DOHH2 (cell line): ENCODE data around the gene IFT122.

Experiments used
- CTCF ChIP-seq: fragments of 200-600 bp; sonication (generic); IDR thresholded peaks from one replicate; pipeline ENCODE4 v1.5.1; 2014; ENCODE audit warnings: antibody characterized with exemption, mild to moderate bottlenecking, low read depth, low read length; ENCODE audit not compliant: poor library complexity, severe bottlenecking
- EZH2phosphoT487 ChIP-seq: fragments of 200-600 bp; sonication (generic); IDR thresholded peaks from 2 replicates; pipeline ENCODE4 v1.6.1; 2017; ENCODE audit warnings: borderline replicate concordance, mild to moderate bottlenecking, antibody characterized with exemption, low read length, moderate library complexity, mixed read lengths

GRCh38 chr3:129569856-129570255, 129.8 kb downstream of the IFT122 start:
- no peak for TF ChIP-seq CTCF
- TF ChIP-seq EZH2phosphoT487 = no peak
